K562 (cell line): Measurements from ENCODE around the gene TRABD. TPM values are rescaled to one million over a fixed set of nuclear protein-coding genes. Genes with fewer than 3 reads are reported as not detected.

Experiments used
- ATAC-seq: fragments of 200-7000 bp; cut with Tn5 transposase; 3 replicates; pipeline ENCODE4 v1.9.1; 2020; ENCODE audit warnings: moderate library complexity
- BruUV-seq: library from RNA; stranded (reverse); fragments of 400-500 nt; replicated peaks from 2 replicates; lab custom pipeline; 2021; lab: Mats Ljungman, UMichigan
- CTCF ChIA-PET: fragments of 300-600 bp; formaldehyde crosslinking; extraction: SDS; loops from one replicate; lab custom pipeline; 2021; ENCODE audit warnings: low intra/inter-chr PET ratio; lab: Yijun Ruan, JAX
- POLR2A ChIA-PET: fragments of 300-600, 350-650 bp; sonication (Branson Sonifier 250); formaldehyde crosslinking; extraction: SDS; loops from one replicate; lab custom pipeline; 2021; ENCODE audit warnings: antibody characterized with exemption, inconsistent platforms; lab: Yijun Ruan, JAX
- DNase-seq, 4 experiments: peaks; one replicate each; pipeline versions ENCODE4 v3.0.0 to v3.0.0-alpha.2; 2011 to 2018; ENCODE audit warnings: low spot score in 3 of 4, mixed read lengths in 3 of 4; ENCODE audit errors: extremely low read depth in 1 of 4
- FAIRE-seq: peaks from 2 replicates; lab custom pipeline; 2011; peaks lifted over from hg19 to GRCh38; lab: Jason Lieb, UNC
- H2AFZ ChIP-seq: 2 replicates; pipeline ENCODE4 v1.6.0; 2011; ENCODE audit warnings: low read depth, low read length, control low read depth, inconsistent platforms
- H3K27ac ChIP-seq: fragments of 200-600 bp; 3 replicates; pipeline ENCODE4 v1.8.0; 2011; ENCODE audit warnings: low read depth, mild to moderate bottlenecking, control low read depth, inconsistent platforms, low read length, moderate library complexity, mixed read lengths; ENCODE audit errors: extremely low read depth
- H3K27me3 ChIP-seq, 2 experiments: fragments of 300-600 bp in 1 of 2; 2 replicates in 1 of 2; 3 replicates in 1 of 2; pipeline versions ENCODE4 v1.6.0 to v1.8.0; 2011; ENCODE audit warnings: inconsistent platforms in 2 of 2, low read length in 2 of 2, mild to moderate bottlenecking in 1 of 2, mixed read lengths in 1 of 2, moderate library complexity in 1 of 2; ENCODE audit not compliant: control insufficient read depth in 2 of 2, insufficient read depth in 2 of 2
- H3K36me3 ChIP-seq: fragments of 300-600 bp; 3 replicates; pipeline ENCODE4 v1.8.0; 2011; ENCODE audit warnings: mild to moderate bottlenecking, low read length, inconsistent platforms; ENCODE audit not compliant: control insufficient read depth, insufficient read depth
- H3K4me1 ChIP-seq, 2 experiments: fragments of 200-600 bp in 1 of 2; replicated peaks in 1 of 2; 2 replicates in 1 of 2; 3 replicates in 1 of 2; pipeline versions ENCODE4 v1.5.1 to v1.8.0; 2011; ENCODE audit warnings: inconsistent platforms in 2 of 2, low read length in 2 of 2, mild to moderate bottlenecking in 1 of 2, mixed read lengths in 1 of 2, moderate library complexity in 1 of 2; ENCODE audit not compliant: control insufficient read depth in 2 of 2, insufficient read depth in 2 of 2
- H3K4me2 ChIP-seq: 2 replicates; pipeline ENCODE4 v1.6.1; 2011; ENCODE audit warnings: low read length, control low read depth, inconsistent platforms, mixed read lengths; ENCODE audit not compliant: insufficient read depth
- H3K4me3 ChIP-seq: fragments of 200-600 bp; sonication (generic), shearing (Covaris generic); 2 replicates; pipeline ENCODE4 v1.5.1; 2016; ENCODE audit warnings: control low read depth, inconsistent platforms
- H3K79me2 ChIP-seq: fragments of 200-600 bp; 3 replicates; pipeline ENCODE4 v1.8.0; 2011; ENCODE audit warnings: low read length, inconsistent platforms; ENCODE audit not compliant: control insufficient read depth, insufficient read depth
- H3K9ac ChIP-seq, 2 experiments: 2 replicates each; pipeline versions ENCODE4 v1.6.0 to v1.6.1; 2011; ENCODE audit warnings: low read depth in 2 of 2, low read length in 2 of 2, control low read depth in 1 of 2, inconsistent platforms in 1 of 2, mild to moderate bottlenecking in 1 of 2, mixed read lengths in 1 of 2; ENCODE audit not compliant: insufficient read depth in 1 of 2
- H3K9me1 ChIP-seq: one replicate; pipeline ENCODE4 v1.6.0; 2011; ENCODE audit warnings: inconsistent platforms, mild to moderate bottlenecking, low read length, moderate library complexity; ENCODE audit not compliant: control insufficient read depth, insufficient read depth
- H3K9me3 ChIP-seq: replicated peaks from 2 replicates; pipeline ENCODE4 v1.5.1; 2011; ENCODE audit warnings: low read depth, low read length, inconsistent platforms; ENCODE audit not compliant: control insufficient read depth, insufficient read depth
- H4K20me1 ChIP-seq: replicated peaks from 2 replicates; pipeline ENCODE4 v1.6.1; 2011; ENCODE audit warnings: low read length, inconsistent platforms, mixed read lengths; ENCODE audit not compliant: control insufficient read depth, insufficient read depth
- ELF2 ChIP-seq: fragments of 250-450 bp; sonication (Bioruptor Pico); IDR thresholded peaks from 2 replicates; pipeline ENCODE4 v1.5.0; 2021; ENCODE audit warnings: mild to moderate bottlenecking
- ETV6 ChIP-seq, 3 experiments: fragments of 150-350 bp in 1 of 3; sonication (generic) in 1 of 3; formaldehyde crosslinking in 1 of 3; IDR thresholded peaks; 2 replicates each; pipeline versions ENCODE4 v1.6.1 to v1.8.0; 2014 to 2022; ENCODE audit warnings: borderline replicate concordance in 2 of 3, low read depth in 2 of 3, antibody characterized with exemption in 1 of 3, low read length in 1 of 3, mild to moderate bottlenecking in 1 of 3, missing genetic modification reagents in 1 of 3
- FOXA3 ChIP-seq, 2 experiments: fragments of 450-650 bp in 1 of 2; sonication (generic) in 1 of 2; formaldehyde crosslinking; IDR thresholded peaks in 1 of 2; conservative IDR thresholded peaks in 1 of 2; 2 replicates each; pipeline versions ENCODE4 v1.4.0 to v1.8.0; 2020 to 2022; ENCODE audit warnings: mild to moderate bottlenecking in 2 of 2, missing genetic modification reagents in 1 of 2
- GTF2E2 ChIP-seq: fragments of 200-800 bp; sonication (Bioruptor generic); IDR thresholded peaks from 2 replicates; pipeline ENCODE4 v1.6.1; 2016; ENCODE audit warnings: missing genetic modification characterization, missing compliant biosample characterization
- HIVEP1 ChIP-seq: fragments of 250-450 bp; sonication (Bioruptor Pico); IDR thresholded peaks from 2 replicates; pipeline ENCODE4 v1.4.0; 2020; ENCODE audit warnings: mild to moderate bottlenecking
- NEUROD1 ChIP-seq: fragments of 150-350 bp; IDR thresholded peaks from 2 replicates; pipeline ENCODE4 v1.6.1; 2014; ENCODE audit warnings: borderline replicate concordance, low read length, low read depth; ENCODE audit not compliant: partially characterized antibody
- PTBP1 ChIP-seq: fragments of 200-400 bp; formaldehyde crosslinking; IDR thresholded peaks from 2 replicates; pipeline ENCODE4 v1.6.1; 2017; ENCODE audit warnings: low read depth, low read length
- RFX7 ChIP-seq: fragments of 250-450 bp; sonication (Bioruptor Pico); IDR thresholded peaks from 2 replicates; pipeline ENCODE4 v1.5.1; 2021; ENCODE audit warnings: mild to moderate bottlenecking
- SMARCA5 ChIP-seq: fragments of 450-650 bp; IDR thresholded peaks from 2 replicates; pipeline ENCODE4 v1.6.1; 2016
- ZNF277 ChIP-seq: fragments of 250-450 bp; sonication (Bioruptor Pico); IDR thresholded peaks from 2 replicates; pipeline ENCODE4 v1.8.0; 2022; ENCODE audit warnings: inconsistent platforms, mild to moderate bottlenecking, moderate library complexity, borderline replicate concordance
- ZNF79 ChIP-seq: fragments of 250-450 bp; sonication (Bioruptor Pico); IDR thresholded peaks from 2 replicates; pipeline ENCODE4 v1.4.0; 2020; ENCODE audit warnings: low read depth, mild to moderate bottlenecking, moderate library complexity
- WGBS: fragments of 100-300 bp; shearing (Covaris generic); methylation state at CpG from one replicate; pipeline ENCODE4 v1.1.6; 2016; ENCODE audit warnings: low coverage, mixed read lengths; ENCODE audit not compliant: insufficient coverage; ENCODE audit errors: missing lambda C conversion rate; 5-methylcytosine and 5-hydroxymethylcytosine counted together
- in situ Hi-C: fragments of 300-500 bp; cut with MboI; formaldehyde crosslinking; loops from 4 replicates; pipeline ENCODE4 v1.15.0; 2018; ENCODE audit warnings: inconsistent platforms, mixed read lengths
- intact Hi-C: fragments of 100-400 bp; cut with micrococcal nuclease; formaldehyde crosslinking; loops from 2 replicates; pipeline ENCODE4 v1.14.2; 2022
- polyA plus RNA-seq, 8 experiments: library from polyadenylated mRNA; depleted of rRNA in 4 of 8; stranded (reverse) in 5 of 8; unstranded in 3 of 8; fragments of >200 nt; fragmentation: Nextera tagmentation in 2 of 8; fragmentation: Illumina TruSeq in 1 of 8; extraction: Ambion mirVana in 2 of 8; extraction: Trizol in 1 of 8; gene quantifications; 2 replicates each; pipeline versions ENCODE4 v1.2.1 to v1.2.3, GENCODE V29; 2011 to 2014; ENCODE audit warnings: inconsistent platforms in 1 of 8, missing spikeins in 1 of 8
- total RNA-seq, 7 experiments: library from RNA; depleted of rRNA in 6 of 7; stranded (reverse); fragments of >200 nt in 6 of 7; fragmentation: Illumina TruSeq in 2 of 7; extraction: Trizol in 2 of 7; gene quantifications; 2 replicates each; pipeline versions ENCODE4 v1.2.1 to v1.2.3, GENCODE V29; 2011 to 2021; ENCODE audit warnings: low replicate concordance in 1 of 7

Gene TRABD
- total and polyA plus RNA-seq, 9 of the 15 experiments (the other 6 are each of a cell fraction or from before 2014, with no cell fraction given), result 0.08 to 62.9 (median 14.0) TPM

- no TSS peak for BruUV-seq
- intact Hi-C loops (no loop called here), in situ Hi-C loops (no loop called here)
- no peaks in the 10 kb centered on the region for H3K27me3 ChIP-seq
- peaks cover 30% of the 10 kb centered on the region; the same call in 2 of the 3 replicates for H3K36me3 ChIP-seq
- H3K9me1 ChIP-seq, result no peaks in the 10 kb centered on the region
- no peaks in the 10 kb centered on the region for H4K20me1 ChIP-seq
- peak overlapping the region in 1 of 2 experiments; percentile 45; a peak in 1 of 4 replicates for H3K9ac ChIP-seq
- POLR2A ChIA-PET, result no interaction called here
- no peak overlapping the region for H3K27ac ChIP-seq
- peaks cover 0 to 14% of the 10 kb centered on the region in 2 experiments; a peak in 2 of 5 replicates for H3K4me1 ChIP-seq
- 93% methylated on average over 2 of the region's 16 CpGs for WGBS
- H2AFZ ChIP-seq, result no peak overlapping the region
- ATAC-seq (no peak), FAIRE-seq (no peak), DNase-seq (no peak)
- no peak overlapping the region for H3K4me2 ChIP-seq
- CTCF ChIA-PET, result no interaction called here
- H3K9me3 ChIP-seq, result no peaks in the 10 kb centered on the region
- TF ChIP-seq GTF2E2 (tag) (no peak), NEUROD1 (no peak), SMARCA5 (no peak)
- H3K79me2 ChIP-seq, result no peaks in the 10 kb centered on the region; the same call in 2 of the 3 replicates
- no peak overlapping the region for H3K4me3 ChIP-seq
Observed at GRCh38 chr22:50229370-50229769, 43.7 kb downstream of the TRABD start.

- no peak for FAIRE-seq
- BruUV-seq, result no TSS peak
- ChIA-PET POLR2A (interaction anchor here (0.5 to 2.2 kb wide), 4 partner anchors 10 to 286 kb away, joined by 3 to 5 read pairs (median 4); no protein-coding TSS in a partner anchor), CTCF (no interaction called here)
- Histone ChIP-seq H3K9ac (no peak overlapping the region), H3K4me2 (no peak overlapping the region), H3K36me3 (peaks cover 23% of the 10 kb centered on the region; the same call in 2 of the 3 replicates), H3K27ac (no peak overlapping the region), H3K27me3 (no peaks in the 10 kb centered on the region), H3K79me2 (peaks cover 28% of the 10 kb centered on the region), H4K20me1 (no peaks in the 10 kb centered on the region), H3K9me1 (no peaks in the 10 kb centered on the region), H3K9me3 (no peaks in the 10 kb centered on the region; the same call in 1 of the 2 replicates), H3K4me3 (no peak overlapping the region), H2AFZ (no peak overlapping the region), H3K4me1 (peaks cover 0 to 8% of the 10 kb centered on the region in 2 experiments; a peak in 2 of 5 replicates)
- intact Hi-C loops (no loop called here), in situ Hi-C loops (no loop called here)
- ATAC-seq, result no peak
- DNase-seq, result no peak
- 91% methylated on average over 18 of the region's 20 CpGs for WGBS
- TF ChIP-seq HIVEP1, result no peak
- no peak for TF ChIP-seq PTBP1
- no peak for TF ChIP-seq ELF2 (CRISPR knock-in tag)
- no peak for TF ChIP-seq ETV6 (IDR thresholded peaks at IDR 0.05; ENCODE audit: borderline replicate concordance in 1 of 2, low read depth in 2 of 2, low read length in 1 of 2)
- no peak for TF ChIP-seq ETV6 (CRISPR knock-in tag; IDR thresholded peaks at IDR 0.05; ENCODE audit: borderline replicate concordance)
- TF ChIP-seq SMARCA5, result no peak
- TF ChIP-seq FOXA3 (CRISPR knock-in tag; conservative IDR thresholded peaks at IDR 0.05 in 1 of 2, IDR thresholded peaks at IDR 0.05 in 1 of 2), result no peak
- TF ChIP-seq ZNF277, result no peak
- no peak for TF ChIP-seq RFX7 (CRISPR knock-in tag)
- no peak for TF ChIP-seq ZNF79 (CRISPR knock-in tag)
Observed at GRCh38 chr22:50232481-50233151, 46.9 kb downstream of the TRABD start.
